ENCODE measurements around the gene HES1. TPM values are rescaled to one million over a fixed set of nuclear protein-coding genes. Genes with fewer than 3 reads are reported as not detected.

HES1 gene
- total RNA-seq, 6 experiments from 2014 or later = 12.9 to 40.3 (median 23.4) TPM

DNA sequence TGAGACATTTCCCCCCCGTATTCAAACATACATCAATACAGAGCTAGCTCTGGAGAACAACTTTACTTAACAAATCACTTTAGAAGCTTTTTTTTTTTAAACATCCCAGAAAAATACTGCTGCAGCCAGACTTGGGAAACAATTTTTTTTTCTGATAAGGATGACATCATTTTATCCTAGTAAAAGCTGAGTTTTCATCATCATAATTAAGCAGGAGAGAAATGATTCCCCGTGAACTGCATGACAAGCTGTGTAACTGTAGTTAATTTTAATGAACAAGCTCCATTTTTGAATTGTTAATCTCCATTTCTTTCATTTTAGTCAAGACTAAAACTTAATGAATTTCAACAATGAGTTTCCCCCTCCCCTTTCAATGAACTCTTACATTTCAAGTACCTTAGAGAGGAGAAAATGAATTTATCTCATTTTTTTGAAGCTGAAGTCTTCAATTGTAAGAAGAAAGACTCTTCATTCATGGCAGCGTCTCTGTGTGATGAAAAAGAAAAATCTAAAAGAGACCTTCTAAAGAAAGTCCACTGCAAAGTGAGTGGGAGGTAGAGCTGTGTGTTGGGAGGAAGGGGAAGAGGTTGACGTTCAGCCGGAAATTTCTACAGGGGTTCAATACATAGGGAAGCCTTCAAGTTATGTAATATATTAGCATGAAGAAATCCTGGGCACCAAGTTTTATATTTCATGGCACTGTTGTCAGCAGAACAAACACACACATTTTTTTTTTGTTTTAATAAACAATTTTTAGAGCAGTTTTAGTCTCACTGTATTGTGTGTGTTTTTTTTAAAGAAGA is 31.7 kb downstream of the HES1 start:
- intact Hi-C loops (cut with DNase I) = loop anchor here in 1 of 2 donors (10.0 kb wide), 1 partner anchor 147 kb away; no protein-coding TSS in a partner anchor
- ATAC-seq = peak in 3 of 4 donors; percentile 11 to 39 (median 12)
- 48% methylated on average over 5 of the region's 5 CpGs for WGBS (ENCODE audit: insufficient coverage, low coverage, low lambda C conversion rate, missing lambda C conversion rate)

DNA sequence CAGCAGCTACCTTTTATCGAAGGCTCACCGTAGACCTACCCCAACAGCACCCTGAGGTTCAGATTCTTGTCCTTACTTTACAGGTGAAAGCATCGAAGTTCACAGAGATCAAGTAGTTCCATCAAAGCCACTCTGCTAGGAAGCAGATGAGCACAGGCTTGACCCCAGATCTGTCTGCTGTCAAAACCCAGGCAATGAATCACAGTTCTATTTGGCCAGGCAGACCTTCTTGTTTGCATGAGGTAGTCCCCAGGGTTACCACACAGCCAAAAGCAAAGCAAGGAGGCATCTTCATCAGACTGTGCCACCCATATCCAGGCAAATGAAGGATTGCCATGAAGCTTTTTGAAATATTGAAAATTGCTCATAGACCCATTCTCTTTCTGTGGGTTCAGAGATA is 33.0 kb downstream of the HES1 start:
- TF ChIP-seq, protein P1, sequence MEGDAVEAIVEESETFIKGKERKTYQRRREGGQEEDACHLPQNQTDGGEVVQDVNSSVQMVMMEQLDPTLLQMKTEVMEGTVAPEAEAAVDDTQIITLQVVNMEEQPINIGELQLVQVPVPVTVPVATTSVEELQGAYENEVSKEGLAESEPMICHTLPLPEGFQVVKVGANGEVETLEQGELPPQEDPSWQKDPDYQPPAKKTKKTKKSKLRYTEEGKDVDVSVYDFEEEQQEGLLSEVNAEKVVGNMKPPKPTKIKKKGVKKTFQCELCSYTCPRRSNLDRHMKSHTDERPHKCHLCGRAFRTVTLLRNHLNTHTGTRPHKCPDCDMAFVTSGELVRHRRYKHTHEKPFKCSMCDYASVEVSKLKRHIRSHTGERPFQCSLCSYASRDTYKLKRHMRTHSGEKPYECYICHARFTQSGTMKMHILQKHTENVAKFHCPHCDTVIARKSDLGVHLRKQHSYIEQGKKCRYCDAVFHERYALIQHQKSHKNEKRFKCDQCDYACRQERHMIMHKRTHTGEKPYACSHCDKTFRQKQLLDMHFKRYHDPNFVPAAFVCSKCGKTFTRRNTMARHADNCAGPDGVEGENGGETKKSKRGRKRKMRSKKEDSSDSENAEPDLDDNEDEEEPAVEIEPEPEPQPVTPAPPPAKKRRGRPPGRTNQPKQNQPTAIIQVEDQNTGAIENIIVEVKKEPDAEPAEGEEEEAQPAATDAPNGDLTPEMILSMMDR (IDR thresholded peaks at IDR 0.05) = no peak
- TF ChIP-seq POLR2A (IDR thresholded peaks at IDR 0.05) = no peak
- DNase-seq (no peak), ATAC-seq (peak in 3 of 4 donors; percentile 50 to 85 (median 50))
- Histone ChIP-seq H3K4me1 (peaks cover 0 to 11% (median 2%) of the 10 kb centered on the region in 4 donors), H3K9me3 (no peaks in the 10 kb centered on the region), H3K4me3 (no peak overlapping the region), H3K27me3 (no peaks in the 10 kb centered on the region), H3K36me3 (no peaks in the 10 kb centered on the region), H3K27ac (peak overlapping the region in 1 of 3 donors; percentile 6)
- intact Hi-C loops (cut with DNase I) = loop anchor here in 1 of 2 donors (10.0 kb wide), 1 partner anchor 146 kb away; no protein-coding TSS in a partner anchor
- 75% methylated on average over 3 of the region's 3 CpGs for WGBS (ENCODE audit: insufficient coverage, low coverage, low lambda C conversion rate, missing lambda C conversion rate)

More for the DNA sequence above, 31.7 kb downstream of the HES1 start:
- Histone ChIP-seq H3K9me3 (no peaks in the 10 kb centered on the region), H3K4me3 (no peak overlapping the region), H3K36me3 (no peaks in the 10 kb centered on the region), H3K27me3 (no peaks in the 10 kb centered on the region), H3K4me1 (peaks cover 0 to 11% (median 2%) of the 10 kb centered on the region in 4 donors), H3K27ac (peak overlapping the region in 1 of 3 donors; percentile 3)
- no peak for TF ChIP-seq POLR2A (IDR thresholded peaks at IDR 0.05)
- TF ChIP-seq, protein P1 (IDR thresholded peaks at IDR 0.05) = no peak
- DNase-seq = no peak

DNA sequence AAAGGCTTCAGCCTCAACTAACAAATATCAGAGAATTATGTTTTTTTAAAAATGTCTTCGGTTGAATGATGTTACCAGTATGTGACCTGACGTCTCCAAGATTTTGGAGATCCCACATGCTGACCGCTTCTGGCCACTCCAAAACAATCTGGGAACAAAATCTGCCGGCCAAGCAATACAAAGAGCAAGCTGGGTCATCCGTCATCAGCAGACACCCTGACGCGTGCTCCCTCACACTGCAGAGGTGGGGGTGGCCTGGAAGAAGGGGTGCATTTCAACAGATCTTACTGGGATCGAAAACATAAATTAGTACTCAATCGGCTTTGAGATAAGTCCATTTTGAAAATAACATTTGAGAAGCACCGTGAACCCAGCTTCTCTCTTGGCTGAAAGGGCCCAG is 33.6 kb downstream of the HES1 start:
- no peaks in the 10 kb centered on the region for H3K27me3 ChIP-seq
- DNase-seq (no peak), ATAC-seq (no peak)
- WGBS (ENCODE audit: insufficient coverage, low coverage, low lambda C conversion rate, missing lambda C conversion rate) = 71% methylated on average over 8 of the region's 10 CpGs
- TF ChIP-seq POLR2A (IDR thresholded peaks at IDR 0.05) = no peak
- TF ChIP-seq, protein P1 (IDR thresholded peaks at IDR 0.05) = no peak
- intact Hi-C loops (cut with DNase I) = loop anchor here in 1 of 2 donors (10.0 kb wide), 1 partner anchor 145 kb away; no protein-coding TSS in a partner anchor
- H3K4me1 ChIP-seq = peaks cover 0 to 11% (median 2%) of the 10 kb centered on the region in 4 donors
- no peak overlapping the region for H3K4me3 ChIP-seq
- no peaks in the 10 kb centered on the region for H3K9me3 ChIP-seq
- no peaks in the 10 kb centered on the region for H3K36me3 ChIP-seq
- no peak overlapping the region for H3K27ac ChIP-seq

DNA sequence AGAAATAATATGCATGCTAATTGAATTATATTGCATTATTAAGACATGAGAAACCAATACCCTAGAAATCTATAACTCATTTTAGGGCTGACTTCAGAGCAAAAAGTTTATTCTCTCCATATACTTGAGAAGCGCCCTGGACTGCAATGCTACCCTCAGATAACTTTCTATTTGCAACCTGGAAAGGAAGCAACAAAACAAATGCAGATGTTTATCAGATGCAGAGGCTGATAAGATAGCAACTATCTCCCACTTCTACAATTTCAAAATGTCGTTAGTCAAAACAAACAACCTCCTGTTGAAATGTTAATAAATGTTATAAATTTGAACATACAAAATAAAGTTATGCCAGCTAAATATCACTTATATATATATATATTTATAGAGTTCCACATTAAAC is 34.8 kb downstream of the HES1 start:
- ATAC-seq = no peak
- H3K36me3 ChIP-seq = no peaks in the 10 kb centered on the region
- no peaks in the 10 kb centered on the region for H3K9me3 ChIP-seq
- no peak overlapping the region for H3K27ac ChIP-seq
- DNase-seq = no peak
- WGBS (ENCODE audit: insufficient coverage, low coverage, low lambda C conversion rate, missing lambda C conversion rate) = 42% methylated on average over 2 of the region's 2 CpGs
- no peak overlapping the region for H3K4me3 ChIP-seq
- H3K27me3 ChIP-seq = no peaks in the 10 kb centered on the region
- H3K4me1 ChIP-seq = peaks cover 0 to 11% (median 2%) of the 10 kb centered on the region in 4 donors
- intact Hi-C loops (cut with DNase I) = no loop called here
- TF ChIP-seq, protein P1 (IDR thresholded peaks at IDR 0.05) = no peak
- TF ChIP-seq POLR2A (IDR thresholded peaks at IDR 0.05) = no peak

Measured in right lobe of liver (tissue), 6 donors.